IMR-90 (cell line): ENCODE measurements around the gene DEPDC5. TPM values are rescaled to one million over a fixed set of nuclear protein-coding genes. Genes with fewer than 3 reads are reported as not detected.
A peak's percentile ranks its signal among the peaks of the same experiment; 100 is the strongest.

Experiments used
- ATAC-seq: fragments of 200-7000 bp; cut with Tn5 transposase; 2 replicates; pipeline ENCODE4 v1.9.1; 2020; ENCODE audit warnings: low read depth, mild to moderate bottlenecking, moderate library complexity
- BruUV-seq: library from RNA; stranded (reverse); fragments of 400-500 nt; replicated peaks from 2 replicates; lab custom pipeline; 2021; lab: Mats Ljungman, UMichigan
- CTCF ChIA-PET: fragments of 300-600 bp; formaldehyde crosslinking; extraction: SDS; loops from one replicate; lab custom pipeline; 2021; ENCODE audit warnings: antibody characterized with exemption; lab: Yijun Ruan, JAX
- POLR2A ChIA-PET: fragments of 300-600 bp; sonication (Branson Sonifier 250); formaldehyde crosslinking; loops from one replicate; lab custom pipeline; 2022; ENCODE audit warnings: antibody characterized with exemption; ENCODE audit not compliant: unreplicated experiment; lab: Charles Lee
- DNase-seq: peaks from one replicate; pipeline ENCODE4 v3.0.0; 2013
- H2AFZ ChIP-seq: replicated peaks from 2 replicates; pipeline ENCODE3; 2013; ENCODE audit warnings: low read length, mild to moderate bottlenecking; ENCODE audit not compliant: poor library complexity
- H2AK5ac ChIP-seq: 2 replicates; pipeline ENCODE4 v1.6.1; 2013; ENCODE audit warnings: low read depth, low read length, inconsistent platforms
- H2AK9ac ChIP-seq: replicated peaks from 2 replicates; pipeline ENCODE3; 2013; ENCODE audit warnings: mild to moderate bottlenecking, low read depth, low read length, moderate library complexity; ENCODE audit not compliant: poor library complexity
- H2BK120ac ChIP-seq: 2 replicates; pipeline ENCODE4 v1.6.1; 2013; ENCODE audit warnings: low read depth, low read length, inconsistent platforms
- H2BK15ac ChIP-seq: 3 replicates; pipeline ENCODE4 v1.6.1; 2013; ENCODE audit warnings: low read depth, low read length, inconsistent platforms
- H2BK20ac ChIP-seq: 2 replicates; pipeline ENCODE4 v1.6.1; 2013; ENCODE audit warnings: low read depth, mild to moderate bottlenecking, inconsistent platforms, low read length, moderate library complexity
- H2BK5ac ChIP-seq: 2 replicates; pipeline ENCODE4 v1.6.1; 2013; ENCODE audit warnings: mild to moderate bottlenecking, low read depth, low read length, inconsistent platforms; ENCODE audit not compliant: poor library complexity, severe bottlenecking
- H3K14ac ChIP-seq: replicated peaks from 2 replicates; pipeline ENCODE4 v1.6.1; 2013; ENCODE audit warnings: low read depth, low read length, inconsistent platforms
- H3K18ac ChIP-seq: 2 replicates; pipeline ENCODE4 v1.6.1; 2013; ENCODE audit warnings: low read depth, low read length, control low read depth
- H3K23ac ChIP-seq: 2 replicates; pipeline ENCODE4 v1.6.1; 2013; ENCODE audit warnings: low read depth, low read length, inconsistent platforms
- H3K27ac ChIP-seq: 2 replicates; pipeline ENCODE4 v1.5.1; 2013; ENCODE audit warnings: mild to moderate bottlenecking, control low read depth, low read length; ENCODE audit not compliant: insufficient read depth
- H3K27me3 ChIP-seq: 2 replicates; pipeline ENCODE4 v1.6.1; 2013; ENCODE audit warnings: low read length; ENCODE audit not compliant: control insufficient read depth, insufficient read depth
- H3K36me3 ChIP-seq: 2 replicates; pipeline ENCODE4 v1.6.1; 2013; ENCODE audit warnings: low read length, mixed read lengths; ENCODE audit not compliant: control insufficient read depth, insufficient read depth
- H3K4ac ChIP-seq: 2 replicates; pipeline ENCODE4 v1.6.1; 2013; ENCODE audit warnings: low read depth, low read length, inconsistent platforms
- H3K4me1 ChIP-seq: 2 replicates; pipeline ENCODE4 v1.6.1; 2013; ENCODE audit warnings: low read length, mixed read lengths; ENCODE audit not compliant: control insufficient read depth, insufficient read depth
- H3K4me2 ChIP-seq: 2 replicates; pipeline ENCODE4 v1.6.1; 2013; ENCODE audit warnings: low read depth, mild to moderate bottlenecking, control low read depth, low read length, moderate library complexity
- H3K4me3 ChIP-seq: 2 replicates; pipeline ENCODE4 v1.5.1; 2013; ENCODE audit warnings: low read depth, mild to moderate bottlenecking, control low read depth, low read length, moderate library complexity; ENCODE audit not compliant: insufficient read depth
- H3K56ac ChIP-seq: 2 replicates; pipeline ENCODE4 v1.6.1; 2013; ENCODE audit warnings: low read length, inconsistent platforms; ENCODE audit not compliant: insufficient read depth; ENCODE audit errors: extremely low read depth
- H3K79me1 ChIP-seq, 2 experiments: 2 replicates each; pipeline ENCODE4 v1.6.1; 2013; ENCODE audit warnings: low read length in 2 of 2, inconsistent platforms in 1 of 2, low read depth in 1 of 2
- H3K9ac ChIP-seq: 2 replicates; pipeline ENCODE4 v1.6.1; 2013; ENCODE audit warnings: low read depth, low read length, control low read depth
- H3K9me1 ChIP-seq: 2 replicates; pipeline ENCODE4 v1.6.1; 2013; ENCODE audit warnings: low read length, inconsistent platforms; ENCODE audit not compliant: insufficient read depth
- H3K9me3 ChIP-seq: 2 replicates; pipeline ENCODE4 v1.6.1; 2013; ENCODE audit warnings: low read length; ENCODE audit not compliant: control insufficient read depth, insufficient read depth
- H4K20me1 ChIP-seq: 2 replicates; pipeline ENCODE4 v1.6.1; 2013; ENCODE audit warnings: low read length, inconsistent platforms; ENCODE audit not compliant: insufficient read depth
- H4K5ac ChIP-seq: 2 replicates; pipeline ENCODE4 v1.6.1; 2013; ENCODE audit warnings: mild to moderate bottlenecking, low read depth, low read length, control low read depth
- H4K8ac ChIP-seq, 2 experiments: 2 replicates each; pipeline ENCODE4 v1.6.1; 2013; ENCODE audit warnings: low read depth in 2 of 2, low read length in 2 of 2, control low read depth in 1 of 2, inconsistent platforms in 1 of 2
- H4K91ac ChIP-seq: 2 replicates; pipeline ENCODE4 v1.6.1; 2013; ENCODE audit warnings: low read depth, low read length, inconsistent platforms; ENCODE audit not compliant: insufficient read depth
- BHLHE40 ChIP-seq: fragments of 150-350 bp; IDR thresholded peaks from 2 replicates; pipeline ENCODE4 v1.6.1; 2016; ENCODE audit warnings: mild to moderate bottlenecking, low read depth, low read length
- CHD1 ChIP-seq: IDR thresholded peaks from 2 replicates; pipeline ENCODE4 v1.6.1; 2012; ENCODE audit warnings: low read depth, low read length, improper control_type of control experiment
- CTCF ChIP-seq: conservative IDR thresholded peaks from 2 replicates; pipeline ENCODE4 v1.5.1; 2012; ENCODE audit warnings: mild to moderate bottlenecking, low read depth, low read length, improper control_type of control experiment
- ELK1 ChIP-seq: fragments of 150-350 bp; IDR thresholded peaks from 2 replicates; pipeline ENCODE4 v1.6.1; 2016; ENCODE audit warnings: low read depth, mild to moderate bottlenecking, low read length, moderate library complexity, borderline replicate concordance
- FOS ChIP-seq: fragments of 150-350 bp; IDR thresholded peaks from 2 replicates; pipeline ENCODE4 v1.6.1; 2016; ENCODE audit warnings: low read depth, low read length
- MAZ ChIP-seq: IDR thresholded peaks from 2 replicates; pipeline ENCODE4 v1.6.1; 2012; ENCODE audit warnings: low read depth, mild to moderate bottlenecking, low read length, improper control_type of control experiment, moderate library complexity, borderline replicate concordance
- MXI1 ChIP-seq: IDR thresholded peaks from 2 replicates; pipeline ENCODE4 v1.6.1; 2012; ENCODE audit warnings: low read depth, mild to moderate bottlenecking, low read length, moderate library complexity, borderline replicate concordance
- POLR2A ChIP-seq: IDR thresholded peaks from 2 replicates; pipeline ENCODE4 v1.6.1; 2012; ENCODE audit warnings: mild to moderate bottlenecking, low read depth, low read length
- RAD21 ChIP-seq: IDR thresholded peaks from 2 replicates; pipeline ENCODE4 v1.6.1; 2012; ENCODE audit warnings: low read length, improper control_type of control experiment
- RCOR1 ChIP-seq: IDR thresholded peaks from 2 replicates; pipeline ENCODE4 v1.6.1; 2012; ENCODE audit warnings: mild to moderate bottlenecking, low read length, improper control_type of control experiment; ENCODE audit not compliant: insufficient replicate concordance
- RFX5 ChIP-seq: IDR thresholded peaks from 2 replicates; pipeline ENCODE4 v1.8.0; 2012; ENCODE audit warnings: low read depth, mild to moderate bottlenecking, low read length, moderate library complexity
- SMC3 ChIP-seq: fragments of 150-350 bp; IDR thresholded peaks from 2 replicates; pipeline ENCODE4 v1.6.1; 2016; ENCODE audit warnings: low read depth, mild to moderate bottlenecking, antibody characterized with exemption, low read length, moderate library complexity
- USF2 ChIP-seq: fragments of 150-350 bp; IDR thresholded peaks from 2 replicates; pipeline ENCODE4 v1.6.1; 2017; ENCODE audit warnings: mild to moderate bottlenecking, antibody characterized with exemption, low read length, low read depth
- WGBS, 2 experiments: methylation state at CpG; one replicate each; pipeline versions ENCODE4 v1.1.5 to v1.1.7; 2013; ENCODE audit warnings: missing lambda C conversion rate in 2 of 2; ENCODE audit not compliant: insufficient read length in 1 of 2; ENCODE audit errors: extremely low coverage in 2 of 2; 5-methylcytosine and 5-hydroxymethylcytosine counted together
- dilution Hi-C: fragments of 300-500 bp; cut with HindIII; formaldehyde crosslinking; loops from one replicate; pipeline ENCODE4 v1.14.3; 2018; ENCODE audit warnings: low sequenced_read_pairs; ENCODE audit not compliant: unreplicated experiment
- in situ Hi-C: fragments of 300-500 bp; cut with MboI; formaldehyde crosslinking; loops from 3 replicates; pipeline ENCODE4 v1.14.3; 2019; ENCODE audit warnings: low sequenced_read_pairs, inconsistent platforms, mixed read lengths
- intact Hi-C: fragments of 100-400 bp; cut with micrococcal nuclease; formaldehyde crosslinking; loops from 2 replicates; pipeline ENCODE4 v1.10.0; 2022
- polyA plus RNA-seq, 3 experiments: library from polyadenylated mRNA; depleted of rRNA; stranded (reverse); fragments of >200 nt; gene quantifications; 2 replicates each; pipeline ENCODE4 v1.2.3, GENCODE V29; 2012; ENCODE audit warnings: low replicate concordance in 1 of 3
- total RNA-seq: library from RNA; depleted of rRNA; stranded (reverse); fragments of >200 nt; gene quantifications from 2 replicates; pipeline ENCODE4 v1.2.3, GENCODE V29; 2012

DEPDC5 gene
- total and polyA plus RNA-seq, 2 of the 4 experiments (the other 2 are of a cell fraction) = 6.6 to 12.9 TPM

GRCh38 chr22:31750365-31751284 lies 3.2 kb upstream of the DEPDC5 start:
- peak overlapping the region; percentile 75; the same call in 1 of the 3 replicates for H2BK15ac ChIP-seq
- peak overlapping the region; percentile 96 for H4K5ac ChIP-seq
- H3K9ac ChIP-seq = peak overlapping the region; percentile 77
- H3K27ac ChIP-seq = peak overlapping the region; percentile 87
- peaks cover 29 to 49% of the 10 kb centered on the region in 2 experiments for H3K79me1 ChIP-seq
- DNase-seq (no peak), ATAC-seq (no peak)
- H3K4me1 ChIP-seq = peaks cover 10% of the 10 kb centered on the region
- peak overlapping the region; percentile 69 for H2BK120ac ChIP-seq
- peak overlapping the region; percentile 82 for H4K91ac ChIP-seq
- peak overlapping the region; percentile 77 for H3K4me2 ChIP-seq
- in situ Hi-C loops = loop anchor here (10.0 kb wide), 1 partner anchor 194 kb away; the partner anchor contains the start of gene YWHAH
- dilution Hi-C loops = no loop called here
- H4K20me1 ChIP-seq = no peaks in the 10 kb centered on the region
- intact Hi-C loops = loop anchor here (5.0 kb wide), 3 partner anchors 88 to 202 kb away; partner anchors contain the start of gene PISD
- peak overlapping the region; percentile 60 to 95 for H4K8ac ChIP-seq
- BruUV-seq = no TSS peak
- no peaks in the 10 kb centered on the region for H3K9me3 ChIP-seq
- peak overlapping the region; percentile 33 for H2AK9ac ChIP-seq
- 77% methylated on average over 10 of the region's 16 CpGs; no CpG with 5 or more reads in 1 of the 2 experiments for WGBS, 2 experiments
- peak overlapping the region; percentile 56 for H2BK5ac ChIP-seq
- no peak overlapping the region for H3K4me3 ChIP-seq
- H2AFZ ChIP-seq = peak overlapping the region; percentile 91
- peak overlapping the region; percentile 47; the same call in 1 of the 2 replicates for H3K18ac ChIP-seq
- peak overlapping the region; percentile 71 for H3K14ac ChIP-seq
- ChIA-PET CTCF (no interaction called here), POLR2A (no interaction called here)
- peak overlapping the region; percentile 24; the same call in 1 of the 2 replicates for H2AK5ac ChIP-seq
- H2BK20ac ChIP-seq = peak overlapping the region; percentile 14; the same call in 1 of the 2 replicates
- peaks cover 9% of the 10 kb centered on the region for H3K9me1 ChIP-seq
- H3K23ac ChIP-seq = peak overlapping the region; percentile 51
- H3K56ac ChIP-seq = peak overlapping the region; percentile 33; the same call in 1 of the 2 replicates
- peak overlapping the region; percentile 61 for H3K4ac ChIP-seq
- no peaks in the 10 kb centered on the region for H3K36me3 ChIP-seq
- H3K27me3 ChIP-seq = no peaks in the 10 kb centered on the region
- TF ChIP-seq SMC3 (no peak), MAZ (no peak), POLR2A (no peak), ELK1 (no peak), RCOR1 (no peak), CHD1 (no peak), CTCF (no peak), USF2 (no peak), MXI1 (no peak), BHLHE40 (no peak), RFX5 (no peak), FOS (no peak), RAD21 (no peak)
